Fibroblast of lung (primary cell): ENCODE data around the gene NFATC3. TPM values are rescaled to one million over a fixed set of nuclear protein-coding genes. Genes with fewer than 3 reads are reported as not detected.

ENCODE experiments used
- DNase-seq, 2 donors: peaks; one replicate each; pipeline versions ENCODE4 v3.0.0 to v3.0.0-alpha.2; 2010; ENCODE audit warnings: low read depth in 2 of 2
- H2AFZ ChIP-seq: 2 replicates; pipeline ENCODE4 v1.5.1; 2012; ENCODE audit warnings: low read length, control low read depth, inconsistent platforms
- H3K27ac ChIP-seq: 2 replicates; pipeline ENCODE4 v1.5.1; 2011; ENCODE audit warnings: low read length, control low read depth; ENCODE audit not compliant: insufficient read depth
- H3K27me3 ChIP-seq: 2 replicates; pipeline ENCODE4 v1.5.1; 2011; ENCODE audit warnings: mild to moderate bottlenecking, low read length; ENCODE audit not compliant: control insufficient read depth, insufficient read depth
- H3K36me3 ChIP-seq: 2 replicates; pipeline ENCODE4 v1.5.1; 2011; ENCODE audit warnings: low read length; ENCODE audit not compliant: control insufficient read depth, insufficient read depth
- H3K4me1 ChIP-seq: 2 replicates; pipeline ENCODE4 v1.5.1; 2011; ENCODE audit warnings: low read length; ENCODE audit not compliant: control insufficient read depth, insufficient read depth; ENCODE audit errors: extremely low read depth
- H3K4me2 ChIP-seq: 2 replicates; pipeline ENCODE4 v1.5.1; 2011; ENCODE audit warnings: low read length, control low read depth; ENCODE audit not compliant: insufficient read depth; ENCODE audit errors: extremely low read depth
- H3K4me3 ChIP-seq, 4 experiments: fragments of 200-600 bp in 1 of 4; sonication (generic) in 1 of 4; replicated peaks in 1 of 4; 2 replicates each; pipeline ENCODE4 v1.5.1; 2011 to 2016; ENCODE audit warnings: low read length in 4 of 4, low read depth in 3 of 4, mild to moderate bottlenecking in 3 of 4, control low read depth in 2 of 4, inconsistent platforms in 1 of 4, mixed read lengths in 1 of 4; ENCODE audit not compliant: insufficient read depth in 1 of 4; ENCODE audit errors: control extremely low read depth in 1 of 4
- H3K79me2 ChIP-seq: 2 replicates; pipeline ENCODE4 v1.5.1; 2012; ENCODE audit warnings: mild to moderate bottlenecking, low read length, inconsistent platforms; ENCODE audit not compliant: control insufficient read depth, insufficient read depth
- H3K9ac ChIP-seq: 2 replicates; pipeline ENCODE4 v1.5.1; 2011; ENCODE audit warnings: mild to moderate bottlenecking, low read length, control low read depth; ENCODE audit not compliant: insufficient read depth
- H3K9me3 ChIP-seq: 2 replicates; pipeline ENCODE4 v1.5.1; 2012; ENCODE audit warnings: low read depth, low read length; ENCODE audit not compliant: control insufficient read depth, insufficient read depth
- H4K20me1 ChIP-seq: 2 replicates; pipeline ENCODE4 v1.5.1; 2011; ENCODE audit warnings: low read length; ENCODE audit not compliant: control insufficient read depth, insufficient read depth; ENCODE audit errors: extremely low read depth
- CTCF ChIP-seq, 2 donors: IDR thresholded peaks in 1 of 2; conservative IDR thresholded peaks in 1 of 2; 1 replicate in 1 of 2; 2 replicates in 1 of 2; pipeline ENCODE4 v1.5.1; 2011 to 2012; ENCODE audit warnings: low read length in 2 of 2, control low read depth in 1 of 2, inconsistent platforms in 1 of 2, low read depth in 1 of 2, mild to moderate bottlenecking in 1 of 2
- EZH2 ChIP-seq: IDR thresholded peaks from 2 replicates; pipeline ENCODE4 v1.5.1; 2012; ENCODE audit warnings: low read length, control low read depth, mild to moderate bottlenecking; ENCODE audit errors: missing control alignments
- polyA plus RNA-seq, 2 donors: library from polyadenylated mRNA; depleted of rRNA in 1 of 2; stranded (reverse) in 1 of 2; unstranded in 1 of 2; fragments of >200 nt; gene quantifications; 2 replicates each; pipeline ENCODE4 v1.2.1, GENCODE V29; 2011 to 2012; ENCODE audit warnings: missing spikeins in 1 of 2
- total RNA-seq: library from RNA; depleted of rRNA; stranded (reverse); fragments of >200 nt; gene quantifications from 2 replicates; pipeline ENCODE4 v1.2.1, GENCODE V29; 2014

NFATC3 gene
- total and polyA plus RNA-seq, 2 donors (not counting 1 experiment from before 2014, with no cell fraction given) = 9.6 to 10.6 TPM

GRCh38 chr16:68097088-68097487, 11.9 kb downstream of the NFATC3 start:
- H3K4me1 ChIP-seq = no peaks in the 10 kb centered on the region
- H3K9ac ChIP-seq = no peak overlapping the region
- no peak for DNase-seq
- no peaks in the 10 kb centered on the region for H4K20me1 ChIP-seq
- no peak overlapping the region for H3K4me2 ChIP-seq
- no peaks in the 10 kb centered on the region for H3K27me3 ChIP-seq
- H3K27ac ChIP-seq = no peak overlapping the region
- no peaks in the 10 kb centered on the region for H3K36me3 ChIP-seq
- peaks cover 47% of the 10 kb centered on the region for H3K79me2 ChIP-seq
- no peak for TF ChIP-seq EZH2
- no peak for TF ChIP-seq CTCF (conservative IDR thresholded peaks at IDR 0.05 in 1 of 2, IDR thresholded peaks at IDR 0.05 in 1 of 2; ENCODE audit: low read depth in 1 of 2, low read length in 2 of 2)
- no peaks in the 10 kb centered on the region for H3K9me3 ChIP-seq
- no peak overlapping the region for H2AFZ ChIP-seq
- H3K4me3 ChIP-seq = no peak overlapping the region

- Histone ChIP-seq H3K9me3 (no peaks in the 10 kb centered on the region), H3K4me3 (no peak overlapping the region), H3K79me2 (peaks cover 47% of the 10 kb centered on the region), H4K20me1 (no peaks in the 10 kb centered on the region), H3K4me1 (no peaks in the 10 kb centered on the region), H2AFZ (no peak overlapping the region), H3K36me3 (no peaks in the 10 kb centered on the region), H3K9ac (no peak overlapping the region), H3K4me2 (no peak overlapping the region), H3K27me3 (no peaks in the 10 kb centered on the region), H3K27ac (no peak overlapping the region)
- no peak for DNase-seq
- no peak for TF ChIP-seq EZH2
These were observed 12.7 kb downstream of the NFATC3 start for GRCh38 chr16:68097895-68098294.

- no peak overlapping the region for H3K9ac ChIP-seq
- H3K36me3 ChIP-seq = no peaks in the 10 kb centered on the region
- no peak overlapping the region for H3K4me3 ChIP-seq
- no peaks in the 10 kb centered on the region for H3K9me3 ChIP-seq
- TF ChIP-seq EZH2 (no peak), CTCF (conservative IDR thresholded peaks at IDR 0.05 in 1 of 2, IDR thresholded peaks at IDR 0.05 in 1 of 2; ENCODE audit: low read depth in 1 of 2, low read length in 2 of 2) (no peak)
- no peak overlapping the region for H2AFZ ChIP-seq
- H3K27me3 ChIP-seq = no peaks in the 10 kb centered on the region
- H3K79me2 ChIP-seq = peaks cover 35% of the 10 kb centered on the region
- H4K20me1 ChIP-seq = no peaks in the 10 kb centered on the region
- no peaks in the 10 kb centered on the region for H3K4me1 ChIP-seq
- H3K27ac ChIP-seq = no peak overlapping the region
- no peak overlapping the region for H3K4me2 ChIP-seq
- DNase-seq = no peak
These were observed 15.3 kb downstream of the NFATC3 start for GRCh38 chr16:68100488-68100887.
